Neural cell (in vitro differentiated cells): ENCODE data around the gene PTGS2. TPM values are rescaled to one million over a fixed set of nuclear protein-coding genes. Genes with fewer than 3 reads are reported as not detected.

Experiments
- H2AFZ ChIP-seq: fragments of 200-600, 300-800 bp; sonication (generic), shearing (Covaris generic); 2 replicates; pipeline ENCODE4 v1.6.0; 2014; ENCODE audit warnings: low read depth, mild to moderate bottlenecking, antibody characterized with exemption, low read length, moderate library complexity
- H3F3A ChIP-seq: fragments of 200-600 bp; shearing (Covaris generic); 2 replicates; pipeline ENCODE4 v1.6.1; 2016; ENCODE audit warnings: mild to moderate bottlenecking, moderate library complexity, mixed read lengths, antibody characterized with exemption, low read length; ENCODE audit not compliant: insufficient read depth, poor library complexity, severe bottlenecking
- H3K27ac ChIP-seq: fragments of 200-600, 300-800 bp; sonication (generic), shearing (Covaris generic); 2 replicates; pipeline ENCODE4 v1.5.1; 2014; ENCODE audit warnings: mild to moderate bottlenecking, low read length, moderate library complexity
- H3K27me3 ChIP-seq: fragments of 300-800, 200-600 bp; sonication (generic), shearing (Covaris generic); 2 replicates; pipeline ENCODE4 v1.6.0; 2014; ENCODE audit warnings: mild to moderate bottlenecking, low read depth, low read length, moderate library complexity; ENCODE audit not compliant: insufficient read depth
- H3K36me3 ChIP-seq: fragments of 300-800, 200-600 bp; sonication (generic), shearing (Covaris generic); 2 replicates; pipeline ENCODE4 v1.5.1; 2014; ENCODE audit warnings: mild to moderate bottlenecking, antibody characterized with exemption, low read length, moderate library complexity; ENCODE audit not compliant: insufficient read depth
- H3K4me2 ChIP-seq: fragments of 300-800, 200-600 bp; sonication (generic), shearing (Covaris generic); 2 replicates; pipeline ENCODE4 v1.6.0; 2014; ENCODE audit warnings: mild to moderate bottlenecking, low read length
- H3K4me3 ChIP-seq: fragments of 300-800, 200-600 bp; sonication (generic), shearing (Covaris generic); 2 replicates; pipeline ENCODE4 v1.5.1; 2014; ENCODE audit warnings: mild to moderate bottlenecking, low read length, moderate library complexity
- H3K79me2 ChIP-seq: fragments of 200-600 bp; shearing (Covaris generic); replicated peaks from 2 replicates; pipeline ENCODE4 v1.6.0; 2014; ENCODE audit warnings: mild to moderate bottlenecking, low read length, moderate library complexity; ENCODE audit not compliant: insufficient read depth
- H3K9ac ChIP-seq: fragments of 300-800, 200-600 bp; sonication (generic), shearing (Covaris generic); 2 replicates; pipeline ENCODE4 v1.6.1; 2016; ENCODE audit warnings: mild to moderate bottlenecking, low read length, mixed read lengths
- H3K9me2 ChIP-seq: fragments of 200-600 bp; shearing (Covaris generic); 2 replicates; pipeline ENCODE4 v1.6.1; 2016; ENCODE audit warnings: mild to moderate bottlenecking, low read length, mixed read lengths; ENCODE audit not compliant: insufficient read depth
- H3K9me3 ChIP-seq: fragments of 200-600, 300-800 bp; sonication (generic), shearing (Covaris generic); 2 replicates; pipeline ENCODE4 v1.6.1; 2016; ENCODE audit warnings: mild to moderate bottlenecking, mixed run types, low read length, moderate library complexity, mixed read lengths
- H4K20me1 ChIP-seq: fragments of 200-600 bp; shearing (Covaris generic); 2 replicates; pipeline ENCODE4 v1.6.1; 2016; ENCODE audit warnings: mild to moderate bottlenecking, mixed run types; ENCODE audit not compliant: insufficient read depth
- CTCF ChIP-seq: fragments of 450-650 bp; IDR thresholded peaks from 2 replicates; pipeline ENCODE4 v1.5.1; 2014; ENCODE audit warnings: antibody characterized with exemption, mild to moderate bottlenecking, moderate library complexity; ENCODE audit not compliant: poor library complexity, severe bottlenecking
- EP300 ChIP-seq: fragments of 450-650 bp; conservative IDR thresholded peaks from 2 replicates; pipeline ENCODE4 v1.6.1; 2014; ENCODE audit warnings: antibody characterized with exemption, mild to moderate bottlenecking, moderate library complexity; ENCODE audit not compliant: poor library complexity, severe bottlenecking
- EZH2 ChIP-seq: fragments of 200-600, 300-800 bp; shearing (Covaris generic), sonication (generic); IDR thresholded peaks from 2 replicates; pipeline ENCODE4 v1.6.1; 2014; ENCODE audit warnings: antibody characterized with exemption, low read length, borderline replicate concordance, mild to moderate bottlenecking; ENCODE audit not compliant: insufficient read depth, poor library complexity, severe bottlenecking
- MXI1 ChIP-seq: fragments of 450-650 bp; conservative IDR thresholded peaks from 2 replicates; pipeline ENCODE4 v1.6.1; 2014; ENCODE audit warnings: antibody characterized with exemption, mild to moderate bottlenecking; ENCODE audit not compliant: poor library complexity, severe bottlenecking
- POLR2AphosphoS5 ChIP-seq: IDR thresholded peaks from 2 replicates; pipeline ENCODE4 v1.6.1; 2012
- RAD21 ChIP-seq: fragments of 450-650 bp; conservative IDR thresholded peaks from 2 replicates; pipeline ENCODE4 v1.6.1; 2014; ENCODE audit warnings: antibody characterized with exemption, mild to moderate bottlenecking, moderate library complexity
- REST ChIP-seq: IDR thresholded peaks from 2 replicates; pipeline ENCODE4 v1.6.1; 2012; ENCODE audit warnings: borderline replicate concordance
- SMC3 ChIP-seq: fragments of 450-650 bp; conservative IDR thresholded peaks from 2 replicates; pipeline ENCODE4 v1.6.1; 2014; ENCODE audit warnings: antibody characterized with exemption, mild to moderate bottlenecking, moderate library complexity; ENCODE audit not compliant: poor library complexity
- TAF1 ChIP-seq: IDR thresholded peaks from 2 replicates; pipeline ENCODE4 v1.6.1; 2012; ENCODE audit warnings: low read depth
- polyA plus RNA-seq: library from polyadenylated mRNA; depleted of rRNA; stranded (reverse); fragments of >200 nt; gene quantifications from 2 replicates; pipeline ENCODE4 v1.2.3, GENCODE V29; 2014

The PTGS2 gene
- polyA plus RNA-seq, 1 donor from 2014 or later, result 0.25 TPM

GRCh38 chr1:186703209-186703766, 23.1 kb upstream of the PTGS2 start:
- H3F3A ChIP-seq, result no peaks in the 10 kb centered on the region
- H3K4me3 ChIP-seq, result no peak overlapping the region
- H3K36me3 ChIP-seq, result no peaks in the 10 kb centered on the region
- H3K4me2 ChIP-seq, result no peak overlapping the region
- H3K79me2 ChIP-seq, result no peaks in the 10 kb centered on the region
- no peak overlapping the region for H3K9ac ChIP-seq
- H3K27ac ChIP-seq, result no peak overlapping the region
- no peak for TF ChIP-seq EZH2
- TF ChIP-seq TAF1, result no peak
- no peak for TF ChIP-seq MXI1
- TF ChIP-seq RAD21, result no peak
- no peak for TF ChIP-seq POLR2AphosphoS5
- no peak for TF ChIP-seq SMC3
- TF ChIP-seq EP300, result no peak
- TF ChIP-seq CTCF, result no peak
- TF ChIP-seq REST, result no peak
- H3K27me3 ChIP-seq, result no peaks in the 10 kb centered on the region
- H2AFZ ChIP-seq, result no peak overlapping the region
- H3K9me3 ChIP-seq, result no peaks in the 10 kb centered on the region
- no peaks in the 10 kb centered on the region for H4K20me1 ChIP-seq
- H3K9me2 ChIP-seq, result no peaks in the 10 kb centered on the region

- no peak overlapping the region for H3K4me2 ChIP-seq
- H3K27me3 ChIP-seq, result no peaks in the 10 kb centered on the region
- no peak overlapping the region for H3K4me3 ChIP-seq
- no peaks in the 10 kb centered on the region for H3K79me2 ChIP-seq
- H3K9me3 ChIP-seq, result no peaks in the 10 kb centered on the region
- H2AFZ ChIP-seq, result no peak overlapping the region
- H3K9me2 ChIP-seq, result no peaks in the 10 kb centered on the region
- H3K27ac ChIP-seq, result no peak overlapping the region
- H3F3A ChIP-seq, result no peaks in the 10 kb centered on the region
- no peaks in the 10 kb centered on the region for H3K36me3 ChIP-seq
- H3K9ac ChIP-seq, result no peak overlapping the region
- H4K20me1 ChIP-seq, result no peaks in the 10 kb centered on the region
- TF ChIP-seq EZH2 (no peak), SMC3 (no peak), MXI1 (no peak)
Observed at GRCh38 chr1:186700722-186701121, 20.5 kb upstream of the PTGS2 start.
